ENCODE data around the gene FNDC1.

The FNDC1 gene

DNA sequence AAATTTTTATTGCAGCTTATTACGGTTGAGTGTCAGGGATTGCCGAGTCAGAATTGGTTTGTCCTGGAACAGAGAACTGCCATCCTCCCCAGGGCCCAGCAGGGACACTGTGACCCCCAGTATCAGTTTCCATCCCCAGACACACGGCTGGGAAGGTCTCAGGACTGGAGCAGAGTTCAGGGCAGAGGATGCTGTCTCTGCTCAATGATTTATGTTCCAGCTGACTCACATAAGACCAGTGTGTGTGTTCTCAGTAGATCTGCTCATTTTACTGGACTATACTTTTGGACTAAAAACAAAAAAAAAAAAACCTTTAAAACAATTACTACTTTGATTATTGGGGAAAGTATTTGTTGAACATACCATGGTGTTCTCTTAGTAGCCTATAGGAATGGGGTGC lies 44.2 kb downstream of the FNDC1 start:
- DNase-seq: no peak

DNA sequence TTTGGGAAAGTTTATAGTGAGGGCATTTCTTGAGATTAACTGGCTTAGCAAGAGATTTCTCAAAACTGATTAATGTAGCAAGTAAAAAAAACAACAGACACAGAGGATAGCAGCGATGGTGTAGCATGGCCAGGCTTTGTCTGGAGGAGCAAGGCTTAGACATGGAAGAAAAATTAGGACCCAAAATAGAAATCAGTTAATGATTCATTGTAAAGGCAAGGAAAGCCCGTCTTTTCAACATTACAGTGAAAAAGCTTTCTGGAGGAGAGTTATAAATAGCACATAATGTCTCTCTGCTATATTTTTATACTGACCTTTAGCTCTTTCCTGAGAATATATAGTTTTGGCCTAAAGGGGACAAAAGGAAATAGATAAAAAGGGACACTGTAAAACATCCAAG lies 45.1 kb downstream of the FNDC1 start:
- no peak for DNase-seq

DNA sequence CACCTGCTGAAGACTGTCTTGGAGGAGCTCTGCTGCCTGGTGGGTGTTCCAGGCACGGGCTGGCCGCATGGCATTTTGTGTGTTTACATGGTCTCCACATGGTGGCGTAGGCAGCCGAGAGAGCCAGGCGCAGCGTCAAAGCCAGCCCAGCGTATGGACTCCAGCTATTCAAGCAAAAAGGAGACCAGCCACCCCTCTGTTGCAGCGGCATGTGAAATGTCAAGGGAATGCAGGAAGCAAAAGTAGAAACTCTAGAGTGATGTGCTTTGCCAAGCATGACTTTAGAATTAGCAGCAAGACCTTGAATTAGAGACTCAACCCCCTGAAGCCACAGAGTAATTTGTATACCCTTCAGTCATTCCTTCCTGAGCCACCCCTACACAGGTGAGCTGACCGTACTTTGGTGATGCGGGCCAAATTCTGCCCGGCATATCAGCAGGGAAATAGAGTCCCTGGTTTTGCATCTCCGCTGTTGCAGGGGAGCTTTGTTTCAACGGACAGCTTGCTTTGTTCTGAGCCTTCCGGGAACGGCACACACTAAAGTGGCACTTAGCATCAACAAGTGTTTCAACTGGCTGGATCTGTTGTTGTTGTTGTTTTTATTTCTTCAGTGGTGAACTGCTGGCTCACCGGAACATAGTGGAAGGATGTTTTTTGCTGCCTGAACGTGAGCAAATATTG lies 48.5 kb downstream of the FNDC1 start:
- DNase-seq: peak; percentile 20 to 24

DNA sequence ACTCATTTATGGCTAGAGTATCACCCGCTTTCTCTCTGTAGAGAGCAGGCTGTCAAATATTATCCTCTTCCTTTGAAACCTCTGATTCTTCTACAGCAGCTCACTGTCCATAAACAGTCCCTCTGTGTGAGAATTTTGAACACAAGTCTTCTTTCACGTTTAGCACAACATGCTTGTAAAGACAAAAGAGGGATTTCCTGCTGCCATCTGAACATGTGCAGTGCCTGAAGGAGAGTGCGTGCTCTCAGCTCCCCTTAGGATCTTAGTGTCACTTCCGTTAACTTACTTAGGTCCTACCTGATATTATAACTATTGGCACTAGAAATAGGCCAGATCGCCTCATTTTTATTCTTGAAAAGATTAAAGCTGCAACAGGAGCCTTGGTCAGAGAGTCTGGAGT lies 50.9 kb downstream of the FNDC1 start:
- DNase-seq: no peak

DNA sequence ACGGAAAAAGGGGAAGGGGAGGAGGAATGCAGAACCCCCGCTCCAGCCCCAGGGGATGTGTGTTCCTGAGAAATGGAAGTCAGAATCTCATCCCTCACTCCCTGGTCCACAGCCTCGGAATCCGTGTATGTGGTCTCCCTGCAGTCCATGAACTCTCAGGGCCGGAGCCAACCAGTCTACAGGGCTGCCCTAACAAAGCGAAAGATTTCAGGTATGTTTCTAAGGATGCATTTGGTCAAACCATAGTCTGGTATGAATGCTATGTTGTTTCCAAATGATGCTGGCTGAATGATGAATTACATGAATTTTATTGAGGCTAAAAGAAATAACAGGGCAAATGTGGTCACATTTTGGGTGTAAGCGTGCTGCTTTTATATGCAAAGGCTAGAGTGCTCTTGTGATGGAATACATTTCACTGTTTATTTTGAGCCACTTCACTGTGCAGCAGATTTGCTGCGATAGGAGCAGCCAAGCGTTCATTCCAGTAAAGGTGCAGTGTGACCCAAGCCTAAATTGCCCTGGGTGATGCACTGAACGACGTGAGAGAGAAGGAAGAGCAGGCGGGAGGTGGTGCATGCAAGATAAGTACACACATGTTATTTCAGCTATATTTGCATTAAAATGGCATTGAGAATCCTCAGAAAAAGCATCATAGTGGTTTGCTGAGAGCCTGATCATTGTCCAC lies 52.4 kb downstream of the FNDC1 start:
- no peak for DNase-seq

DNA sequence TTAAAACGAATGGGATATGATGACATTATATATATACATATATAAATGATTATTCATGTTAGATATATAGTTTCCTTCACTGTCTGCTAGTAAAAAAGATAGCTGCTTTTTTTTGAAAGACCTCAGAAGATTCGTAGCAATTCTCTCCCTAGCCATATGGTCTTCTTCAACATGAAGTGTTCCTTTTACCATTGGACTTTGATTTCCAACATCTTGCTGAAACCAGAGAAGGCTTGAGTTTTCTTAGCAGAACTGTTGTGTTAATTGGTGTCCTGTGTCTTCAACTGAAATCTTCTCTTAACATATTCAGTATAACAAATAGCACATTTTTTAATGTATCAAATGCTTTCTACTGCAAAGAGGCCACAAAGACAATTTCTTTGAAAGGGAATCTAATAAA lies 55.3 kb downstream of the FNDC1 start:
- no peak for DNase-seq

DNA sequence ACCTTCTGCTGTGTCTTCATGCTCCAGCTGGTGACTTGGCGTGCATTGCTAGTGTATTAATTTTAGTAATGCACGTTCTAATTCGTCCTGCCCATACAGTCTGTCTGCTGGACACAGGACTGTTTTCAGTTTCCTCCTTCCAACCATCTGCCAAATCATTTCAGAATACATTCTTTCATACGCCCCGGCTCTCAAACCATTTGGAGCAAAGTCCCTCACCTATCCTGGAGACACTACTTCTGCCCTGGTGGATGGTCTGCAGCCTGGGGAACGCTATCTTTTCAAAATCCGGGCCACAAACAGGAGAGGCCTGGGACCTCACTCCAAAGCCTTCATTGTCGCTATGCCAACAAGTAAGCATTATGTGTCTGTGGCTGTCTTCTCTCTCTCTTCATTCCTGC lies 60.5 kb downstream of the FNDC1 start:
- DNase-seq: no peak

DNA sequence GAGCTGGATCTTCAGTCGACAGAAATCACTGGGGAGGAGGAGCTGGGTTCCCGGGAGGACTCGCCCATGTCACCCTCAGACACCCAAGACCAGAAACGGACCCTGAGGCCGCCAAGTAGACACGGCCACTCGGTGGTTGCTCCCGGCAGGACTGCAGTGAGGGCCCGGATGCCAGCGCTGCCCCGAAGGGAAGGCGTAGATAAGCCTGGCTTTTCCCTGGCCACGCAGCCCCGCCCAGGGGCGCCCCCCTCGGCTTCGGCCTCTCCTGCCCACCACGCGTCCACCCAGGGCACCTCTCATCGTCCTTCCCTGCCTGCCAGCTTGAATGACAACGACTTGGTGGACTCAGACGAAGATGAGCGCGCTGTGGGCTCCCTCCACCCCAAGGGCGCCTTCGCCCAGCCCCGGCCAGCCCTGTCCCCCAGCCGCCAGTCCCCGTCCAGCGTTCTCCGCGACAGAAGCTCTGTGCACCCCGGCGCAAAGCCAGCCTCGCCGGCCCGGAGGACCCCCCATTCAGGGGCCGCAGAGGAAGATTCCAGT lies 63.0 kb downstream of the FNDC1 start:
- no peak for DNase-seq

DNA sequence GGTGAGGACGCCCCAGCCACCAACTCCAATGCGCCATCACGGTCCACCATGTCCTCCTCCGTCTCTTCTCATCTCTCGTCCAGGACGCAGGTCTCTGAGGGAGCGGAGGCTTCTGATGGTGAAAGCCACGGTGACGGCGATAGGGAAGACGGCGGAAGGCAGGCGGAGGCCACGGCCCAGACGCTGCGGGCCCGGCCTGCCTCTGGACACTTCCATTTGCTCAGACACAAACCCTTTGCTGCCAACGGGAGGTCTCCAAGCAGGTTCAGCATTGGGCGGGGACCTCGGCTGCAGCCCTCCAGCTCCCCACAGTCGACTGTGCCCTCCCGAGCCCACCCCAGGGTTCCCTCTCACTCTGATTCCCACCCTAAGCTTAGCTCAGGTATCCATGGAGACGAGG lies 63.6 kb downstream of the FNDC1 start:
- no peak for DNase-seq

DNA sequence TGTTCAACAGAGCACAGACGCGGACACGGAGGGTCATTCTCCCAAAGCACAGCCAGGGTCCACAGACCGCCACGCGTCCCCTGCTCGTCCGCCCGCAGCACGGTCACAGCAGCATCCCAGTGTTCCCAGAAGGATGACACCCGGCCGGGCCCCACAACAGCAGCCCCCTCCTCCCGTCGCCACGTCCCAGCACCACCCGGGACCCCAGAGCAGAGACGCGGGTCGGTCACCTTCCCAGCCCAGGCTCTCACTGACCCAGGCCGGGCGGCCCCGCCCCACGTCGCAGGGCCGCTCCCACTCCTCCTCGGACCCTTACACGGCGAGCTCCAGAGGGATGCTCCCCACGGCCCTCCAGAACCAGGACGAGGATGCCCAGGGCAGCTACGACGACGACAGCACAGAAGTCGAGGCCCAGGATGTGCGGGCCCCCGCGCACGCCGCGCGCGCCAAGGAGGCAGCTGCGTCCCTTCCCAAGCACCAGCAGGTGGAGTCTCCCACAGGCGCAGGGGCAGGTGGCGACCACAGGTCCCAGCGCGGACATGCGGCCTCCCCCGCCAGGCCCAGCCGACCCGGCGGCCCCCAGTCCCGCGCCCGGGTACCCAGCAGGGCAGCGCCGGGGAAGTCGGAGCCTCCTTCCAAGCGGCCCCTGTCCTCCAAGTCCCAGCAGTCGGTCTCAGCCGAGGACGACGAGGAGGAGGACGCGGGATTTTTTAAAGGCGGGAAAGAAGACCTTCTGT lies 64.3 kb downstream of the FNDC1 start:
- no peak for DNase-seq

DNA sequence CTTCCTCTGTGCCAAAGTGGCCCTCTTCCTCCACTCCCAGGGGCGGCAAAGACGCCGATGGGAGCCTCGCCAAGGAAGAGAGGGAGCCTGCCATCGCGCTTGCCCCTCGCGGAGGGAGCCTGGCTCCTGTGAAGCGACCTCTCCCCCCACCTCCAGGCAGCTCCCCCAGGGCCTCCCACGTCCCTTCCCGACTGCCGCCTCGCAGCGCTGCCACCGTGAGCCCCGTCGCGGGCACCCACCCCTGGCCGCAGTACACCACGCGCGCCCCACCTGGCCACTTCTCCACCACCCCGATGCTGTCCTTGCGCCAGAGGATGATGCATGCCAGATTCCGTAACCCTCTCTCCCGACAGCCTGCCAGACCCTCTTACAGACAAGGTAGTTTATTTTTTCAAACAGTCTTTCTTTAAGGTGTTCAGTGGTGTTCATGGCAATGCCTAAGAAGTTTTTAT lies 64.9 kb downstream of the FNDC1 start:
- no peak for DNase-seq

DNA sequence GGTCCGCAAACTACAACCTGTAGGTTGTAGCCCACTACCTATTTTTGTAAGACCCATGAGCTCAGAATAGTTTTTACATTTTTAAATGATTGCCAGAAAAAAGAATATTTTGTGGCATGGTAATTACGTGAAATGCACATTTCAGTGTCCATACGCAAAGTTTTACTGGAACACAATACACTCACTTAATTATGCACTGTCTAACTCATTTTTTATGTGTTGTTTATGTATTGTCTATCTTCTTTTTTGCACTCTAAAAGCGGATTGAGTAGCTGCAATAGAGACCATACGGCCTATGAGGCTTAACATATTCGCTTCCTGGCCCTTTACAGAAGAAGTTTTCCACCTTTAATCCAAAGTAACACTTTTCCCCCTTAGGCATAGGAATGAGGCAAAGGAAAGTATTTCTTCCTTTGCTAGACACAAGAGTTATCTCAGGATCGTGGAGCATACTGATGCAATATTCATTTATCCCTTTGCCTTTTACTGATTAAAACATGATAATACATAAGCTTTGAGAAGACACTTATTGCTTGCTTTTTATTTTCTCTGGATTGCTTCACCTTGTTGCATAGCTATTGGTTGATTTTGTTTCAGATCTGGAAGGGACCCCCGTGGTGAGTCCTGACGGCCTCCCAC lies 69.8 kb downstream of the FNDC1 start:
- DNase-seq: no peak

DNA sequence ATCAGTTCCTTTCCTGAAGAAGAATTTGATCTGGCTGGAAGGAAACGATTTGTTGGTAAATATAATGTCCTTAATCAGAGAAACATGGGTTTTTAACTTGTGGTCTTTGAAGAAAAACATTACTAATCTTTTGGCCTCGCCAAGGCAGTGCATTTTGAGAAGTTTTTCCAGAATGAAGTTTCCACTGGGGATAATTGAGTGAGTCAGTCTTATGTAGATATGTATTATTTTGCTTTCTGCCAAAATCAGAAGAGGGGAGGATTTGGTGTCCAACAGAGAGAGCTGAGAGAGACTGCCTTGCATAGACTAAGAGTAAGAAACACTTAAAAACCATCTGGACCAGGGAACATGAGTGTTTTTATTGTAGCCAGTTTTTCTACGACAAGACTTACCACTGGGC lies 79.9 kb downstream of the FNDC1 start:
- no peak for DNase-seq

DNA sequence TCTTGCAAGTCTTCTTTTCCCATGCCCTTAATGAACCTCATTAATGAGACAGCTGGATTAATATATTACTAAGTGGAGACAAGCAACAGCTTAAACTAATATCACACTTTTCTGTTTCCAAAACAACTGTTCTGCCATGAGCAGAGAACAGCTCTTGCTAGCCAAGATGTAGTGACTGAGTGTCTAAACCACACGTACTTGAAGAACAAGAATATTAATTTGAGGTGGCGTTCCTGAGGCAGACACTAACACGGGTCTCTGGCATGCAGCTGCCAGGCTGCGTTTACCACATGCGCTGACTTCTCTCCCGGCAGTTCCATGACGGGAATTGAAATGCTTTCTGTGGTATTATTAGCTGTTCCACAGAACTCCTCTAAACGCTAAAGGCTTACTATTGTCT lies 80.6 kb downstream of the FNDC1 start:
- no peak for DNase-seq

DNA sequence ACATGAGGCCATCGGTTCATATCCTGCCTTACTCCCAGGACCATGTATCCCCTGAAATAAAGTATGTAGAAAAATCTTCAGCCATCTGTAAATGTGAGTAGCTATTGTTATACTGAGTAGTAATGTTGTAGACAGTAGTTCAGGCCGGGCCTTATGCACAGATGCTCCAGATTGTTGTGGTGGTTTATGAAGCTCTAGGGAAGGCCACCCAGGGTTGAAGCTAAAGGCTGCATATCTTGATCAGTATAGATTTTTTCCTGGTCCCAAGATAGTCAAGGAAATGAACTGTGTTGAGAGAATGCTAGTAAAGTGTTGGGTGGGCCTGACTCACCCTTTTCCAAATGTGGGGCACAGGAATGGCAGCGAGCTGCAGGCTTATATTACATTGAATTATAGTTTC lies 81.4 kb downstream of the FNDC1 start:
- no peak for DNase-seq

DNA sequence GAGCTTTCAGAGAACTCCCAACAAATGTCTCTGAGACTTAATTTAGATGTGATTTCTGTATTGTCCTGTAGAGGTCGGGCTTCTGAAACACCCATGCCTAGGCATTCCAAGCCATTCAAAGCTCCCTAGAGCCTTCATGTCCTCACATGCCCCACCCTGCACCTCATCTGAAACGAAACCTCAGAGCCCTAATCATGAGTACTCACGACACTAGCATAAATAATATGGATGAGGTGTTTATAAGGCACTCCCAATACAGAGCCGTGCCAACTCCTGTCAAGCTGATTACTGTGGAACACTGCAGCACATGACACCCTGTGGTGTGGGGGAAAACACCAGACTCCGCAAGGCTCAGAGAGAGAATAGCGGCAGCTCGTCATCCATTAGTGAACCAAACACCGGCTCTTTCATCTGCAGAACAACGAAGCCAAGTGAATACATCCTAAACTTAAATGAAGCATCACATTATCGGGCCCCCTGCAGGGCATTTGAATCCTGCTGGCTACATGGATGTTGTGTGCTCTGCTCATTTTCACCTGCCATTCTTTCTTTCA lies 83.8 kb downstream of the FNDC1 start:
- DNase-seq: no peak

DNA sequence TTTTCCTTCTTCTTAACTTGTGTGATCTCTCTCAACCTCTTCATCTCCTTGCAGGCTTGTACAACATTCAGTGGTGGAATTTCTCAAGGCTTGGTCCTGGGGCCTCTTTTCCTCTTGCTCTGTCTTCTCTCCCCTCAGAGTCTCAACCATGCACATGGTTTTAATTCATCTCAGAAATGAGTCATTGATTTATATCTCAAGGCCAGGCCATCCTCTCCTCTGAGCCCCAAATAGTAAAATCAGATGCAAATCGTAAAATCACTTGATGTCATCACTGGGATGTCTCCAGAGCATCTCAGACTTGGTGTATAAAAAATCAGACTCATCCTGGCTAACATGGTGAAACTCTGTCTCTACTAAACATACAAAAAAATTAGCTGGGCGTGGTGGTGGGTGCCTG lies 85.0 kb downstream of the FNDC1 start:
- no peak for DNase-seq

DNA sequence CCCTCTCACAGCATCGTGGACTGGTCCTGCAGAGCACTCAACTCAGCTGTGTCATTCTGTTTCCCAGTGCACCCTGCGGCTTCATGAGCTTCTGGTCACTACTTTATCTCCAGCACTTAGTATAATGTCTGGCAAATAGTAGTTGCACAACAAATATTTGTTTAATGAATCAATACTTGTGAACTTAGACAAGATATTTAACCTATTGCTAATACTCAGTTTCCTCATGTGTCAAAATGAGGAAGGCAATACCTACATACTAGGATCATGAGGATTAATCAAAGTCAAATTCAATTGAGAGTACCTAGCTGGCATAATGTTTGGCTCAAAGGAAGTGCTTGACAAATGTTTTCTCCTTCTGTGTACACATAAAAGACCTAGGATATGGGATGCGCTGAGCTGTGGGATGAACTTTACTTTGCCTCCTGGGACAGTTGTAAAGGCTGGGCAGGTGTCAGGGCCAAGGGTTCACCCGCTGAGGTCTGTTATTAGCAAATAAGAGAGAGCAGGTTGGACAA lies 86.3 kb downstream of the FNDC1 start:
- DNase-seq: no peak

DNA sequence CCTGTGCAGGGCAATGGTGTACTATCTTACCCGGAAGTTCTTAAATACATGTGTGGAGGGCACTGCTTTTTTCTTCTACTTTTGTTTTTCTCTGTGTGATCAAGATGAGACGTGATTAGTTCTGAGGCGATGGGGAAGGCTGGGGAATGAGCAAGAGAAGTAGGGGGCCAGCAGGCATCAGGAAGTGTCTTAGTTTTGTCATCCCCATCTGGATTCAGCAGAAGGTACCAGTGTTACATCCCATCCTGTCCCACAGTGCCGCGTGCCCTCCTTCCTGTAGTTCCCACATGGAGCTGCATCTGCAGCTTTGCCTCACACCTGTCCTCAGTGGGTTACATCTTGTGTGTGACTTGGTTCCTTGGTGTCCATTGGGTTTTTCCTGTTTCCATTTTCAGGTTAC lies 86.9 kb downstream of the FNDC1 start:
- no peak for DNase-seq

DNA sequence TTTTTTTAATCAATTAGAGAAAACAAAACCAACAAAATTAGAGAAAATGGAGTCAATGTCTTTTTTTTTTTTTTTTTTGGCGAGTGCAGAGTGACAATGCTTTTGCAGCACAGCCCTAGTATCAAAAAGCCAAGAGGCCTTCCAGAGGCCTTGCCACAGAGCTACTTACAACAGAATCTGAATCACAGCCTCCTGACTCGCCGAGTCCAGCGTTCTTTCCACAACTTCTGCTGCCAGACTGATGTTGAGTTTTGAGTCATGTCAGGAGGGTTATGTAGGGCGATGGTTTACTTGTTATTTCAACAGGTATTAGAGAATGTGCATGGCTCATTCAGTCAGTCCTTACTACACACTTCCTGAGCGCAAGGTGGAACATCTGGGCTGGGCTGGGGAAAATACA lies 88.6 kb downstream of the FNDC1 start:
- no peak for DNase-seq

DNA sequence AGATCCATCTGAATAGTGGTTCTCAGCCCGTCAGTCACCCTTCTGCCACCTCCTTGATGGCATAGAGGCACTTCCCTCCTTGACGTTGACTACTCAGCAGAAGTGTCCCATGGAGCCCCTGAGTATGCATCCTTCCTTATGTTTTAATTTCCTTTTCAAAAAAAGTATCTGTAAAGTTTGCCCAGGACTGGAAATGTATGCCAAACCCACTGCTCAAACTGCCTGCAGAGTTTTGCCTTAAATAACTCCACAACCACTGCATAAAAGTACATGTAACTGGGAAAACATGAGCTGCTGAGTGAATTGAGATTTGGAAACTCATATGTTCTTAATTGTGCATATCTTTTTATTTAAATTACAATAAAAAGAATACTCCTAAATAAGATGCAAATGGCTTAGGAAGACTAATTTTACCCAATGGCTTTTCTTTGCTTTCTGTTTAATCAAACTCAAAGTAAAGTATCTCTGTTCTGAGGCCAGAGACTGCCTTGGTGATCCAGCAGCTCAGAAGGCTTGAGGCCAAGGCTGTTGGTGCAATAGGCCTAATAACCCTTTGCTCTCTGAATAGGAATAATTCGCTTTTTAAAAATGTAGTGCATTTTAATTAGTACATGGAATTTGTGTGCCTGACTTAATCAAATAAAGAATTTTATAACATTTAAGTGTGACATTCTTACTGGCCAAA lies 90.4 kb downstream of the FNDC1 start:
- no peak for DNase-seq

DNA sequence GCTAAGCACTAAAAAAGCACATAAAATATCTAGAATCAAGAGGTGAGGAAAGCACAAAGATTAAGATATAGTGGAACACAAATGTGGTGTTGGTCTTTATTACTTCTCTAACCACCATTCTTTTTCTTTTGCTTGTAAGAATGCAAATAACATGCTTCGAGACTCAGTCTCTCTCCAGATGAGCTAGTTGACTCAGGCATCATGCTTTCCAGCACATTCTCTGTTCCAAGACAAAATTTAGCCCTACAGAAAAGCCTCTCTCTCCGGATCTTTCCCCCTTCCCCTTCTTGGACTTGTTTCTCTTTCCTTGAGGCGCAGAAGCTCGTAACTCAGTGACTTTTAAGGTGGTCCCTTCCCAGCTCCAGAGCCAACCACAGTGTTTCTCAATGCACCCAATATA lies 91.0 kb downstream of the FNDC1 start:
- no peak for DNase-seq

All from activated CD4-positive, alpha-beta T cell treated with anti-CD3 and anti-CD28 coated beads, Interleukin-2, amount 50 U/mL, for 48 hours (primary cell).